ENCODE data around the gene SPART. TPM values are rescaled to one million over a fixed set of nuclear protein-coding genes. Genes with fewer than 3 reads are reported as not detected.

The SPART gene
- total RNA-seq, 2 donors from 2014 or later = 49.1 to 53.9 TPM

GRCh38 chr13:36357231-36357630 lies 11.0 kb upstream of the SPART start:
- H3K27ac Mint-ChIP-seq = no peak overlapping the region
- no peaks in the 10 kb centered on the region for H3K27me3 Mint-ChIP-seq (ENCODE audit: insufficient read depth)
- peaks cover 4% of the 10 kb centered on the region for H3K4me1 ChIP-seq (ENCODE audit: control insufficient read depth, insufficient read depth, low read length)
- no peak for TF ChIP-seq CTCF (conservative IDR thresholded peaks at IDR 0.05)
- H3K9ac ChIP-seq (ENCODE audit: extremely low read depth, low read length, poor library complexity, severe bottlenecking) = no peak overlapping the region
- H3K27me3 ChIP-seq (ENCODE audit: control insufficient read depth, insufficient read depth, low read length, poor library complexity, severe bottlenecking) = no peaks in the 10 kb centered on the region
- 73 to 100% methylated on average over 1 to 4 of the region's 4 CpGs for WGBS, 2 experiments (ENCODE audit: insufficient coverage in 1 of 2, insufficient read length in 1 of 2)
- no peak overlapping the region for H3K27ac ChIP-seq (ENCODE audit: low read depth, low read length)
- peaks cover 22% of the 10 kb centered on the region for H3K36me3 Mint-ChIP-seq (ENCODE audit: low read depth)
- peaks cover 20% of the 10 kb centered on the region for H3K9me3 Mint-ChIP-seq
- H3K36me3 ChIP-seq (ENCODE audit: control insufficient read depth, insufficient read depth, low read length) = no peaks in the 10 kb centered on the region
- DNase-seq = no peak
- H3K4me3 Mint-ChIP-seq = no peak overlapping the region
- peaks cover 5% of the 10 kb centered on the region for H3K4me1 Mint-ChIP-seq
- H3K9me3 ChIP-seq (ENCODE audit: control insufficient read depth, low read length) = no peaks in the 10 kb centered on the region
- no peak overlapping the region for H3K4me3 ChIP-seq (ENCODE audit: low read length)

- H3K27ac Mint-ChIP-seq = peak overlapping the region; percentile 20
These were observed 9.9 kb upstream of the SPART start for GRCh38 chr13:36356058-36356457.

GRCh38 chr13:36355632-36356031 lies 9.4 kb upstream of the SPART start:
- Mint-ChIP-seq H3K27ac (peak overlapping the region; percentile 44), H3K9me3 (peaks cover 20% of the 10 kb centered on the region), H3K27me3 (ENCODE audit: insufficient read depth) (no peaks in the 10 kb centered on the region), H3K4me1 (peaks cover 5% of the 10 kb centered on the region), H3K36me3 (ENCODE audit: low read depth) (peaks cover 22% of the 10 kb centered on the region), H3K4me3 (no peak overlapping the region)
- 100% methylated on average over 1 of the region's 2 CpGs; no CpG with 5 or more reads in 1 of the 2 experiments for WGBS, 2 experiments (ENCODE audit: insufficient coverage in 1 of 2, insufficient read length in 1 of 2)
- no peak for DNase-seq
- no peak overlapping the region for H3K9ac ChIP-seq (ENCODE audit: extremely low read depth, low read length, poor library complexity, severe bottlenecking)
- H3K36me3 ChIP-seq (ENCODE audit: control insufficient read depth, insufficient read depth, low read length) = no peaks in the 10 kb centered on the region
- H3K9me3 ChIP-seq (ENCODE audit: control insufficient read depth, low read length) = no peaks in the 10 kb centered on the region
- no peak overlapping the region for H3K4me3 ChIP-seq (ENCODE audit: low read length)
- H3K27me3 ChIP-seq (ENCODE audit: control insufficient read depth, insufficient read depth, low read length, poor library complexity, severe bottlenecking) = no peaks in the 10 kb centered on the region
- no peak for TF ChIP-seq CTCF (conservative IDR thresholded peaks at IDR 0.05)
- peaks cover 4% of the 10 kb centered on the region for H3K4me1 ChIP-seq (ENCODE audit: control insufficient read depth, insufficient read depth, low read length)
- no peak overlapping the region for H3K27ac ChIP-seq (ENCODE audit: low read depth, low read length)

More at GRCh38 chr13:36356058-36356457, 9.9 kb upstream of the SPART start:
- DNase-seq = no peak
- H3K9ac ChIP-seq (ENCODE audit: extremely low read depth, low read length, poor library complexity, severe bottlenecking) = no peak overlapping the region
- no peak overlapping the region for H3K27ac ChIP-seq (ENCODE audit: low read depth, low read length)
- no peak overlapping the region for H3K4me3 ChIP-seq (ENCODE audit: low read length)
- TF ChIP-seq CTCF (conservative IDR thresholded peaks at IDR 0.05) = no peak
- no peaks in the 10 kb centered on the region for H3K9me3 ChIP-seq (ENCODE audit: control insufficient read depth, low read length)
- no peaks in the 10 kb centered on the region for H3K27me3 ChIP-seq (ENCODE audit: control insufficient read depth, insufficient read depth, low read length, poor library complexity, severe bottlenecking)
- no peaks in the 10 kb centered on the region for H3K36me3 ChIP-seq (ENCODE audit: control insufficient read depth, insufficient read depth, low read length)
- peaks cover 22% of the 10 kb centered on the region for H3K36me3 Mint-ChIP-seq (ENCODE audit: low read depth)
- 72 to 82% methylated on average over 4 to 7 of the region's 7 CpGs for WGBS, 2 experiments (ENCODE audit: insufficient coverage in 1 of 2, insufficient read length in 1 of 2)
- peaks cover 5% of the 10 kb centered on the region for H3K4me1 Mint-ChIP-seq
- H3K4me3 Mint-ChIP-seq = no peak overlapping the region
- H3K27me3 Mint-ChIP-seq (ENCODE audit: insufficient read depth) = no peaks in the 10 kb centered on the region
- peaks cover 4% of the 10 kb centered on the region for H3K4me1 ChIP-seq (ENCODE audit: control insufficient read depth, insufficient read depth, low read length)
- H3K9me3 Mint-ChIP-seq = peaks cover 20% of the 10 kb centered on the region

Data from endodermal cell (in vitro differentiated cells).